ENCODE measurements around the gene ANKRD18B.
"Not testable (repeated sequence)": the region's sequence is repeated elsewhere in the genome, so short reads cannot be mapped to it uniquely, and the experiment has no call there.

The ANKRD18B gene

DNA sequence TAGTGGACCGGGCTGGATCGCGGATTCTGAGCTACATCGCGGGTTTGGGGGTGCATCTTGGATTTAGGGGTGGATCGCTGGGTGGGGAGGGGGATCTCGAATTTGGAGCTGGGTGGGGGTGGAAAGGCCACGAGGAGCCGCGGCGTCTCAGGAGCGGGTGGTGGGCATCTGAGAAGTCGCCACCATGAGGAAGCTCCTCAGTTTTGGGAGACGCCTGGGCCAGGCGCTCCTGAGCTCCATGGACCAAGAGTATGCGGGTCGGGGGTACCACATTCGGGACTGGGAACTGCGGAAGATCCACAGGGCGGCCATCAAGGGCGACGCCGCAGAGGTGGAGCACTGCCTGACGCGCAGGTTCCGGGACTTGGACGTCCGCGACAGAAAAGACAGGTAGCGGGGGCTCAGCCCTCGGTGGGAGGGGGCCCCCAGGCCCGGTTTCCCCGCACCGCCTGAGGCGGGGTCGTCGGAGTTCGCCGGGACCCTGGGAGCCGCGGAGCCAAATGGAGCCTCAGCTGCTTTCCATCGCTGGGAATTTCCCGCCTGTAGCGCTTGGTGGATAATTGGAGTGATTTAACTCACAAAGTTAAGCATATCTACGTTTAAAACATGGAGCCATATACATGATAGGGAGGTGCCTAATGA is 376 bp downstream of the ANKRD18B start:
- no peak overlapping the region for H3K27ac ChIP-seq (ENCODE audit: low read depth, low read length, poor library complexity, severe bottlenecking)

DNA sequence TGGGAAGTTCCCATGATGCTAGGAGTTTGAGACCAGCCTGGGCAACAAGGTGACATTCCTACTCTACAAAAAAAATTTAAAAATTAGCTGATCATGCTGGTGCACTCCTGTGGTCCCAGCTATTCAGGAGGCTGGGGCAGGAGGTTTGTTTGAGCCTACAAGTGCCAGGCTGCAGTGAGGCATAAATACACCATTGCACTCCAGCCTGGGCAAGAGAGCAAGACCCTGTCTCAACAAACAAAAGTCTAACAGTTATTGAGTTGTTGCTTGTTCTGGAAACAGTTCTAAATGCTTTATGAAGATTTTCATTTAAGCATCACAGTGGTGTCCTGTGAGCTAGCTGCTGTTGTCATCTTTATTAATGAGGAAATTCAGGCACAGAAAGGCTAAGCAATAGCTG is 4.0 kb downstream of the ANKRD18B start:
- not testable (repeated sequence) for H3K4me1 ChIP-seq (ENCODE audit: insufficient read depth, low read length, severe bottlenecking); H3K36me3 ChIP-seq (ENCODE audit: insufficient read depth, low read length); H3K9ac ChIP-seq (ENCODE audit: low read length); H3K9me2 ChIP-seq (ENCODE audit: low read depth, low read length); H3K4me2 ChIP-seq (ENCODE audit: low read length); H3K27ac ChIP-seq (ENCODE audit: low read depth, low read length, poor library complexity, severe bottlenecking); H3K4me3 ChIP-seq (ENCODE audit: low read depth, low read length, poor library complexity, severe bottlenecking); H3K9me3 ChIP-seq (ENCODE audit: low read length); H2AFZ ChIP-seq (ENCODE audit: low read length); H3K79me2 ChIP-seq (ENCODE audit: insufficient read depth, low read length); H3F3A ChIP-seq (ENCODE audit: insufficient read depth, low read length); H3K27me3 ChIP-seq (ENCODE audit: insufficient read depth, low read length); H4K20me1 ChIP-seq (ENCODE audit: insufficient read depth, low read length)

More for the DNA sequence above, 376 bp downstream of the ANKRD18B start:
- Histone ChIP-seq H3K4me1 (ENCODE audit: insufficient read depth, low read length, severe bottlenecking) (no peaks in the 10 kb centered on the region), H3K9me2 (ENCODE audit: low read depth, low read length) (no peaks in the 10 kb centered on the region), H3K79me2 (ENCODE audit: insufficient read depth, low read length) (no peaks in the 10 kb centered on the region), H3K4me2 (ENCODE audit: low read length) (no peak overlapping the region), H3K9ac (ENCODE audit: low read length) (no peak overlapping the region), H3K36me3 (ENCODE audit: insufficient read depth, low read length) (no peaks in the 10 kb centered on the region), H3K27me3 (ENCODE audit: insufficient read depth, low read length) (no peaks in the 10 kb centered on the region), H2AFZ (ENCODE audit: low read length) (no peak overlapping the region), H3K4me3 (ENCODE audit: low read depth, low read length, poor library complexity, severe bottlenecking) (no peak overlapping the region), H3K9me3 (ENCODE audit: low read length) (no peaks in the 10 kb centered on the region), H4K20me1 (ENCODE audit: insufficient read depth, low read length) (no peaks in the 10 kb centered on the region), H3F3A (ENCODE audit: insufficient read depth, low read length) (no peaks in the 10 kb centered on the region)
- no peak for TF ChIP-seq EZH2 (IDR thresholded peaks at IDR 0.05; ENCODE audit: borderline replicate concordance, low read length)
- TF ChIP-seq, protein P1, sequence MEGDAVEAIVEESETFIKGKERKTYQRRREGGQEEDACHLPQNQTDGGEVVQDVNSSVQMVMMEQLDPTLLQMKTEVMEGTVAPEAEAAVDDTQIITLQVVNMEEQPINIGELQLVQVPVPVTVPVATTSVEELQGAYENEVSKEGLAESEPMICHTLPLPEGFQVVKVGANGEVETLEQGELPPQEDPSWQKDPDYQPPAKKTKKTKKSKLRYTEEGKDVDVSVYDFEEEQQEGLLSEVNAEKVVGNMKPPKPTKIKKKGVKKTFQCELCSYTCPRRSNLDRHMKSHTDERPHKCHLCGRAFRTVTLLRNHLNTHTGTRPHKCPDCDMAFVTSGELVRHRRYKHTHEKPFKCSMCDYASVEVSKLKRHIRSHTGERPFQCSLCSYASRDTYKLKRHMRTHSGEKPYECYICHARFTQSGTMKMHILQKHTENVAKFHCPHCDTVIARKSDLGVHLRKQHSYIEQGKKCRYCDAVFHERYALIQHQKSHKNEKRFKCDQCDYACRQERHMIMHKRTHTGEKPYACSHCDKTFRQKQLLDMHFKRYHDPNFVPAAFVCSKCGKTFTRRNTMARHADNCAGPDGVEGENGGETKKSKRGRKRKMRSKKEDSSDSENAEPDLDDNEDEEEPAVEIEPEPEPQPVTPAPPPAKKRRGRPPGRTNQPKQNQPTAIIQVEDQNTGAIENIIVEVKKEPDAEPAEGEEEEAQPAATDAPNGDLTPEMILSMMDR (IDR thresholded peaks at IDR 0.05; ENCODE audit: low read length), result no peak

DNA sequence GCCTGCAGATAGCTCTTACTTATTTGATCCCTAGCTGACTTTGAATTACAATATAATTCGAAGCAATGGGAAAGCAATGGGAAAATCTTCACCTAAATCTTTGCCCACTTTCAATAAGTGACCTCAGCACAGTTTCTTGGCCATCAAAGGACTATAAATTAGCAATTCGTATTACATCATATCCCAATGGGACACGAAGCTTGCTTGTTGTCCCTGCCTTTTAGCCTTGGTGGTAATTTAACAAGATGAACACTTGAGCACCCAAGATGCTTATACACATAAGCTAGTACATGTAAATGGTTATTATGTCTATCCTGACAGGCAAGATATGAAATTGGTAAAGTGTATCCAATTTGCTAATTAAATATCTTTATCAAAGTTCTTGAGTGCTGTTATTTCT is 9.9 kb downstream of the ANKRD18B start:
- not testable (repeated sequence) for H3K4me1 ChIP-seq (ENCODE audit: insufficient read depth, low read length, severe bottlenecking); H2AFZ ChIP-seq (ENCODE audit: low read length); H3K36me3 ChIP-seq (ENCODE audit: insufficient read depth, low read length); H3K4me2 ChIP-seq (ENCODE audit: low read length); H4K20me1 ChIP-seq (ENCODE audit: insufficient read depth, low read length); H3K79me2 ChIP-seq (ENCODE audit: insufficient read depth, low read length); H3K9me2 ChIP-seq (ENCODE audit: low read depth, low read length); H3K4me3 ChIP-seq (ENCODE audit: low read depth, low read length, poor library complexity, severe bottlenecking); H3K9ac ChIP-seq (ENCODE audit: low read length); H3F3A ChIP-seq (ENCODE audit: insufficient read depth, low read length); H3K27ac ChIP-seq (ENCODE audit: low read depth, low read length, poor library complexity, severe bottlenecking); H3K27me3 ChIP-seq (ENCODE audit: insufficient read depth, low read length); H3K9me3 ChIP-seq (ENCODE audit: low read length)

DNA sequence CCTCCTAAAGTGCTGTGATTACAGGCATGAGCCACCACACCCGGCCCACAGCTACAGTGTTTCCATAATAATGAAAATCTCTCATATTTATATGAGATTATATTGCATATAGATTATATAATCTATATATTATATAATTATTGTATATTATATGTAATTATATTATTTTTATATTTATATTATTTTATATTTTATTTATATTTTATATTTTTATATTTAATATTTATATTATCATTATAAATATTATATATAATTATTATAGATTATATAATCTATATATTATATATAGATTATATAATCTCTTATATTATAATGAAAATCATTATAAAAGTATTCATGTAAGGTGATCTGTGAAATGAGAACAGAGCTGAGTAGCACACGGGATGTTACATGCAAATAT is 11.5 kb downstream of the ANKRD18B start:
- H3K36me3 ChIP-seq (ENCODE audit: insufficient read depth, low read length), result no peaks in the 10 kb centered on the region
- no peak for TF ChIP-seq EZH2 (IDR thresholded peaks at IDR 0.05; ENCODE audit: borderline replicate concordance, low read length)
- TF ChIP-seq, protein P1 (IDR thresholded peaks at IDR 0.05; ENCODE audit: low read length), result no peak
- no peaks in the 10 kb centered on the region for H3K9me3 ChIP-seq (ENCODE audit: low read length)

DNA sequence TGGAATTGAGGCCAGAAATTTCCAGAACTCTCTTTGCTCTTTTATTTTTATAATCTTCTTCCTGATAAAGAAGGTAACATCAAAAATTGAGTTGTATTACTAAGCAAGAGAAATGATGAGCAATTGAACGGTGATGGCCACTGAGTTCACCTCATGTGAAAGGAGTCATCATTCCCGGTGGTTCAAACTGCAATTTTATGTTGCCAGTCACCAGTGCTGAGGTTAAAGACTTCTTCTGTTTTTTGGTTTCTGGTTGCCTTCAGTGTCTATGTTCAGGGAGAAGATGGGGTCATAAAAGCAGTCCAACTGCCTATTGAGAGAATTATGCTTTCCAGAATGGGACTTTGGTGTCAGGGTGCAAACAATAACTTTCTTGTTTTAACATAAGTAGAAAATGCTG is 19.4 kb downstream of the ANKRD18B start:
- not testable (repeated sequence) for H2AFZ ChIP-seq (ENCODE audit: low read length)

More for the DNA sequence above, 11.5 kb downstream of the ANKRD18B start:
- Histone ChIP-seq H2AFZ (ENCODE audit: low read length) (no peak overlapping the region), H3K9me2 (ENCODE audit: low read depth, low read length) (no peaks in the 10 kb centered on the region), H3K4me3 (ENCODE audit: low read depth, low read length, poor library complexity, severe bottlenecking) (no peak overlapping the region), H3F3A (ENCODE audit: insufficient read depth, low read length) (no peaks in the 10 kb centered on the region), H3K4me1 (ENCODE audit: insufficient read depth, low read length, severe bottlenecking) (no peaks in the 10 kb centered on the region), H3K9ac (ENCODE audit: low read length) (no peak overlapping the region), H3K27ac (ENCODE audit: low read depth, low read length, poor library complexity, severe bottlenecking) (no peak overlapping the region), H3K79me2 (ENCODE audit: insufficient read depth, low read length) (no peaks in the 10 kb centered on the region), H3K4me2 (ENCODE audit: low read length) (no peak overlapping the region), H3K27me3 (ENCODE audit: insufficient read depth, low read length) (no peaks in the 10 kb centered on the region), H4K20me1 (ENCODE audit: insufficient read depth, low read length) (no peaks in the 10 kb centered on the region)

DNA sequence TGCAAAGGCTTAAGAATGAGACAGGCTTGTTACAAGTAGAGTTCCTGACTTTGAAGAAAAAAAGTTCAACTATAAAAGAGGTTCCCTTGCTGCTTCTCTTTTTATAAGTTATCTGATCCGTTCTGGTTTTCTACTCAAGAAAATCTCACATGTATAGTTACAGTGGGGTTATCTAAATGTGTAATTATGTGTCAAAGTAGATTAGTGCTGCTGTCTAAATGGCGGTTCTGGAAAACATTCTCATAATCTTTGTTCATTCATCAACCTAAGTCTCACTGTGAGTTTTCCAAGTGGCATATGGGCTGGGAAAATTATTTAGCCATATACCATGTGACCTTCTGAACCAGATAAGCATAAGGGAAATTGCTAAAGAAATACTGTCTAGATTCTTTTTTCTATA is 21.7 kb downstream of the ANKRD18B start:
- not testable (repeated sequence) for H3K36me3 ChIP-seq (ENCODE audit: insufficient read depth, low read length)

More for the DNA sequence above, 19.4 kb downstream of the ANKRD18B start:
- H3K4me2 ChIP-seq (ENCODE audit: low read length); H3K36me3 ChIP-seq (ENCODE audit: insufficient read depth, low read length); H3K4me1 ChIP-seq (ENCODE audit: insufficient read depth, low read length, severe bottlenecking); H3F3A ChIP-seq (ENCODE audit: insufficient read depth, low read length); H3K9ac ChIP-seq (ENCODE audit: low read length); H3K27ac ChIP-seq (ENCODE audit: low read depth, low read length, poor library complexity, severe bottlenecking); H3K4me3 ChIP-seq (ENCODE audit: low read depth, low read length, poor library complexity, severe bottlenecking); H3K79me2 ChIP-seq (ENCODE audit: insufficient read depth, low read length); H3K9me2 ChIP-seq (ENCODE audit: low read depth, low read length); H3K27me3 ChIP-seq (ENCODE audit: insufficient read depth, low read length); H3K9me3 ChIP-seq (ENCODE audit: low read length); H4K20me1 ChIP-seq (ENCODE audit: insufficient read depth, low read length): not testable (repeated sequence)

More for the DNA sequence above, 21.7 kb downstream of the ANKRD18B start:
- H3K9me2 ChIP-seq (ENCODE audit: low read depth, low read length); H3K27ac ChIP-seq (ENCODE audit: low read depth, low read length, poor library complexity, severe bottlenecking); H3K27me3 ChIP-seq (ENCODE audit: insufficient read depth, low read length); H3K79me2 ChIP-seq (ENCODE audit: insufficient read depth, low read length); H4K20me1 ChIP-seq (ENCODE audit: insufficient read depth, low read length); H3K4me1 ChIP-seq (ENCODE audit: insufficient read depth, low read length, severe bottlenecking); H2AFZ ChIP-seq (ENCODE audit: low read length); H3F3A ChIP-seq (ENCODE audit: insufficient read depth, low read length); H3K4me2 ChIP-seq (ENCODE audit: low read length); H3K9me3 ChIP-seq (ENCODE audit: low read length); H3K9ac ChIP-seq (ENCODE audit: low read length); H3K4me3 ChIP-seq (ENCODE audit: low read depth, low read length, poor library complexity, severe bottlenecking): not testable (repeated sequence)
